HUES48 (cell line): ENCODE results near the gene GRWD1.
A peak's percentile ranks its signal among the peaks of the same experiment; 100 is the strongest.

Source experiments
- H3K27ac ChIP-seq: one replicate; pipeline ENCODE4 v1.7.0; 2013; ENCODE audit warnings: low read depth, low read length, inconsistent platforms
- H3K27me3 ChIP-seq: 2 replicates; pipeline ENCODE4 v1.6.1; 2013; ENCODE audit warnings: mild to moderate bottlenecking, low read length; ENCODE audit not compliant: control insufficient read depth, insufficient read depth
- H3K36me3 ChIP-seq: 2 replicates; pipeline ENCODE4 v1.6.1; 2013; ENCODE audit warnings: low read length; ENCODE audit not compliant: control insufficient read depth, insufficient read depth
- H3K4me1 ChIP-seq: 2 replicates; pipeline ENCODE4 v1.6.1; 2013; ENCODE audit warnings: mild to moderate bottlenecking, low read length; ENCODE audit not compliant: control insufficient read depth, insufficient read depth
- H3K4me3 ChIP-seq: 2 replicates; pipeline ENCODE4 v1.5.1; 2013; ENCODE audit warnings: mild to moderate bottlenecking, low read depth, low read length
- H3K9ac ChIP-seq: 2 replicates; pipeline ENCODE4 v1.6.1; 2013; ENCODE audit warnings: mild to moderate bottlenecking, low read depth, low read length, moderate library complexity
- H3K9me3 ChIP-seq: 2 replicates; pipeline ENCODE4 v1.6.1; 2013; ENCODE audit warnings: low read length; ENCODE audit not compliant: control insufficient read depth, insufficient read depth

GRWD1 gene

GRCh38 chr19:48428670-48429069 is 17.1 kb upstream of the GRWD1 start:
- Histone ChIP-seq H3K27ac (no peak overlapping the region), H3K27me3 (no peaks in the 10 kb centered on the region), H3K9me3 (no peaks in the 10 kb centered on the region; the same call in 1 of the 2 replicates), H3K4me3 (no peak overlapping the region), H3K36me3 (no peaks in the 10 kb centered on the region), H3K4me1 (no peaks in the 10 kb centered on the region), H3K9ac (no peak overlapping the region)

DNA sequence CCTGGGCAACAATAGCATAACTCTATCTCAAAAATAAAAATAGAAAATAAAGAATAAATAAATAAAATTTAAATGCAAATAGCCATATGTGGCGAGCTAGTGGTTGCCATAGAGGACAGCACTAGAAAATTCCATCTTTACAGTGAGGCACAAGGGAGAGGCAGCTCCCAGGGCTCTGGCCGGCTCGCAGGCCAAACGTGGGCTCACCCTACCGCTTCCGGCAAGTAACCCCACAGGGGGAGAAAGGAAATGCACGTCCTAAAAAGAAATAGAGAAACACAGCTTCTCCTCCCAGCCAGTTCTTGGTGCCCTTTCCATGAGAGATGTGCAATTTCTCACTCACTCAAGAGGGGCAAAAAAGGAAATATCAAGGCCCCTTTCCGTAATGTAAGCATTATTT is 12.4 kb upstream of the GRWD1 start:
- H3K4me3 ChIP-seq, result no peak overlapping the region
- no peak overlapping the region for H3K27ac ChIP-seq
- H3K9ac ChIP-seq, result no peak overlapping the region
- H3K9me3 ChIP-seq, result no peaks in the 10 kb centered on the region; the same call in 1 of the 2 replicates
- H3K36me3 ChIP-seq, result no peaks in the 10 kb centered on the region
- no peaks in the 10 kb centered on the region for H3K27me3 ChIP-seq
- H3K4me1 ChIP-seq, result 0 out of 2 replicates have a peak, but pooled peaks cover 4% of the 10 kb centered on the region

DNA sequence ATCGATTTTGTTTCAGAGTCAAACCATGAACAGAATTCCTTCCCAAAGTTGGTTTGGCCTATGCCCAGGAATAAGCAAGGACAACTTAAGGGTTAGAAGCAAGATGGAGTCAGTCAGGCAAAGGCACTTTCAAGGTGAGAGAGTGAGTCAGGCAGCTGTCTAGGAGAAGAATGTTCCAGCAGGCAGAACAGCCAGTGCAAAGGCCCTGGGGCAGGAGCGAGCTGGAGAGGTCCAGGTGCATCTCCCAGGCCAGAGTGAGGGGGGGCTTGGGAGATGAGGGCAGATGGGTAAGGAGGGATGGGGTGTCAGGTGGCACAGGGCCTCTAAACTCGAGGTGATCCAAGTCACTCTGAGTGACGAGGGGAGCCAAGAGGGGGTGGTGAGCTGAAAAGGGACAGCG is 9.2 kb upstream of the GRWD1 start:
- no peak overlapping the region for H3K9ac ChIP-seq
- H3K27ac ChIP-seq, result no peak overlapping the region
- H3K9me3 ChIP-seq, result no peaks in the 10 kb centered on the region
- H3K4me3 ChIP-seq, result no peak overlapping the region
- H3K36me3 ChIP-seq, result no peaks in the 10 kb centered on the region
- peaks cover 2% of the 10 kb centered on the region for H3K27me3 ChIP-seq
- H3K4me1 ChIP-seq, result 0 out of 2 replicates have a peak, but pooled peaks cover 4% of the 10 kb centered on the region

- Histone ChIP-seq H3K4me1 (peaks cover 11% of the 10 kb centered on the region; the same call in 1 of the 2 replicates), H3K27ac (no peak overlapping the region), H3K9me3 (no peaks in the 10 kb centered on the region), H3K4me3 (no peak overlapping the region), H3K27me3 (peaks cover 25% of the 10 kb centered on the region), H3K36me3 (0 out of 2 replicates have a peak, but pooled peaks cover under 1% of the 10 kb centered on the region), H3K9ac (no peak overlapping the region)
These were observed 4.3 kb upstream of the GRWD1 start for GRCh38 chr19:48441360-48442050.

GRCh38 chr19:48442116-48443035 is 3.4 kb upstream of the GRWD1 start:
- H3K4me1 ChIP-seq, result peaks cover 10% of the 10 kb centered on the region; the same call in 1 of the 2 replicates
- H3K9ac ChIP-seq, result no peak overlapping the region
- H3K4me3 ChIP-seq, result no peak overlapping the region
- H3K36me3 ChIP-seq, result peaks cover 8% of the 10 kb centered on the region
- H3K27me3 ChIP-seq, result peaks cover 25% of the 10 kb centered on the region
- H3K27ac ChIP-seq, result no peak overlapping the region
- no peaks in the 10 kb centered on the region for H3K9me3 ChIP-seq

- H3K9ac ChIP-seq, result no peak overlapping the region
These were observed 2.5 kb upstream of the GRWD1 start for GRCh38 chr19:48443256-48443655.

GRCh38 chr19:48443731-48444128 is 2.1 kb upstream of the GRWD1 start:
- Histone ChIP-seq H3K36me3 (peaks cover 21% of the 10 kb centered on the region), H3K4me1 (peaks cover 7% of the 10 kb centered on the region; the same call in 1 of the 2 replicates), H3K27ac (no peak overlapping the region), H3K4me3 (no peak overlapping the region; the same call in 1 of the 2 replicates), H3K9me3 (no peaks in the 10 kb centered on the region), H3K27me3 (peaks cover 25% of the 10 kb centered on the region), H3K9ac (no peak overlapping the region)

More at GRCh38 chr19:48443256-48443655, 2.5 kb upstream of the GRWD1 start:
- Histone ChIP-seq H3K4me3 (peak overlapping the region; percentile 29; the same call in 1 of the 2 replicates), H3K27ac (no peak overlapping the region), H3K9me3 (no peaks in the 10 kb centered on the region), H3K4me1 (peaks cover 7% of the 10 kb centered on the region; the same call in 1 of the 2 replicates), H3K27me3 (peaks cover 25% of the 10 kb centered on the region), H3K36me3 (peaks cover 17% of the 10 kb centered on the region)

DNA sequence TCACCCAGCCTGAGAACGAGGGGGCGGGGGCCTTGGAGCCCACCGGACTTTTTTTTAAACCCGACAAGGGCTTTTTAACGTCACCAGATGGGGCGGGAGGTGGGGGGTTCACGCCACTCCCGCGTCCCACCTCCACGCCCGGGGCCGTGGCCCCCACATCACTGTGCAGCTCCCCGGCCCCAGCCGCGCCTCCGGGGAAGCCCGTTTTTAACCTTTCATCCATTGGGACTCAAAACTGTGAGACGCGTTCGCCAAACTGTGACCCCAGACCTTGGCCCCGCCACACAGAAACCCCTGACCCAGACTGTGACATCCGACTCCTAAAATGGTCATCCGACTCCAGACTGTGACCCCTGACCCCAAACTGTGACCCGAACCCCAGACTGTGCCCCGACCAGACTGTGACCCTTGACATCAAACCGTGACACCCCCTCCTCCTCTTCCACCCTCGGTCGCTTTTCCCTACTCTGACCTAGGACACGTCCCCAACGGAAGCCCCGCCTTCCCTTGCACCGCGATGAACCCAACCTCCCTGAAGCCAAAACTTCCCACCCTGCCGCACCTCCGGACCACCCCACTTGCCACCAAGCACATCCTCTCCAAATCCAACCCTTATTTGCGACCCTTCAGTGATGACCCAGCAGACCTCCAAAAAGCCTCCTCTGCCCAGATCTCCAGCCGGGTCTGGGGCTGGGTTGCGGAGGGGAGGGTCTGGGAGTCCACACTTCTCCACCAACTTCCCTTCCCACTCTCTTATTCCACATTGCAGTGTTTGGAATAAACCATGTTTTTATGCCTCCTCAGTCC is 1.5 kb upstream of the GRWD1 start:
- Histone ChIP-seq H3K27ac (peak overlapping the region; percentile 96), H3K9ac (no peak overlapping the region), H3K9me3 (no peaks in the 10 kb centered on the region), H3K36me3 (peaks cover 27% of the 10 kb centered on the region), H3K27me3 (peaks cover 25% of the 10 kb centered on the region), H3K4me1 (peaks cover 7% of the 10 kb centered on the region; the same call in 1 of the 2 replicates), H3K4me3 (peak overlapping the region; percentile 32; the same call in 1 of the 2 replicates)

DNA sequence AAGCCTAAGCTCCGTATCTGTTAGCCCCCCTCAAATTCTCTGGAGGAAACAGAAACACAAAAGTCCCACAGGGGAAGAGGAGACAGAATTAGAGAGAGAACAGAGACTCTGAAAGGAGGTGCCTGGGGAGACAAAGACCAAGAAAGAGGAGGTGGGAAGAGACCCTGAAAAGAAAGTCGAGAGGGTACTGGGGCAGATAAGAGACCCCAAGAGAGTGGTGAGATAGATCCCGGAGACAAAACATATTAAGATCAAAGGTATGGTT is 915 bp upstream of the GRWD1 start:
- peaks cover 7% of the 10 kb centered on the region; the same call in 1 of the 2 replicates for H3K4me1 ChIP-seq
- no peaks in the 10 kb centered on the region for H3K9me3 ChIP-seq
- peaks cover 33% of the 10 kb centered on the region for H3K36me3 ChIP-seq
- no peak overlapping the region for H3K9ac ChIP-seq
- H3K27me3 ChIP-seq, result peaks cover 25% of the 10 kb centered on the region
- H3K27ac ChIP-seq, result peak overlapping the region; percentile 96
- peak overlapping the region; percentile 96 for H3K4me3 ChIP-seq

GRCh38 chr19:48445256-48445605 is 552 bp upstream of the GRWD1 start:
- peak overlapping the region; percentile 94; the same call in 1 of the 2 replicates for H3K9ac ChIP-seq
- H3K4me1 ChIP-seq, result peaks cover 7% of the 10 kb centered on the region; the same call in 1 of the 2 replicates
- H3K36me3 ChIP-seq, result peaks cover 36% of the 10 kb centered on the region
- peak overlapping the region; percentile 96 for H3K4me3 ChIP-seq
- no peaks in the 10 kb centered on the region for H3K9me3 ChIP-seq
- peak overlapping the region; percentile 96 for H3K27ac ChIP-seq
- H3K27me3 ChIP-seq, result peaks cover 25% of the 10 kb centered on the region
